ENCODE data around the gene EPHB3.
A peak's percentile ranks its signal among the peaks of the same experiment; 100 is the strongest.

The EPHB3 gene

GRCh38 chr3:184541886-184542562 is 19.6 kb upstream of the EPHB3 start:
- H3K4me3 ChIP-seq (ENCODE audit: low read depth, low read length), result no peak overlapping the region
- TF ChIP-seq MAX (IDR thresholded peaks at IDR 0.05; ENCODE audit: low read depth, low read length) (no peak), CTCF (IDR thresholded peaks at IDR 0.05; ENCODE audit: low read depth, low read length) (no peak), POLR2A (IDR thresholded peaks at IDR 0.05; ENCODE audit: extremely low read depth, insufficient read length) (no peak), MYC (IDR thresholded peaks at IDR 0.05; ENCODE audit: low read depth, low read length) (no peak)
- no peak for DNase-seq (ENCODE audit: low read depth)

DNA sequence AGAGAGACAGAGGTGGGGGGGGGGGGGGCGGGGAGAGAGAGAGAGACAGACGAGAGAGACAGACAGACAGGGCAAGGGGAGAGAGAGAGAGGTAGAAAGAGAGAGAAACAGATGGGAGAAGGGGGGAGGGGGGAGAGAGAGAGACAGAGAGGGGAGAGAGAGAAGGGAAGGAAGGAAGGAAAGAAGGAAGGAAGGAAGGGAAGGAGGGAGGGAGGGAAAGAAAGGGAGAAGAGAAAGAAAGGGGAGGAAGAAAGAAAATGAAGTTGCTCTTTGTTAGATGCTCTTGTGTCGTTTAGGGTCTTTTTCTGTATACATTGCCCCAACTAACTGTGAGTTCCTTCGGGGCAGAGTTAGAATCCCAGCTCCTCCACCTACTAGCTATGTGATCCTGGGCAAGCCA is 19.0 kb upstream of the EPHB3 start:
- no peak for DNase-seq (ENCODE audit: low read depth)

DNA sequence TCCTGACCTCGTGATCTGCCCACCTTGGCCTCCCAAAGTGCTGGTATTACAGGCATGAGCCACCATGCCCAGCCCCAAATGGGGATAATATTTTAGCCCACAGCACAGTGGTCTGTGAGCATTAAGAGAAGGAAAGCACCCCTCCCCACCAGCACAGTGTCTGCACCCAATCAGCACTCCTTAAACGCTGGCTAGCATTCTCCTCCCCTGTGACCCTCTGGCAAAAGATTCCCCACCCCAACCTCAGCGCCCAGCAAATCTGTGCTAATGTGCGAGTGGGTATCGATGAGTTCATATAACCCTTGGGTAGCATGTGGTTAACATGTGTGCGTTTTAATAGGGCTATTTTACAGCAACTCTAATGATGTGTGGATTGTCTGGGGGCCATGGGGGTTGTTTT is 18.3 kb upstream of the EPHB3 start:
- TF ChIP-seq MAX (IDR thresholded peaks at IDR 0.05; ENCODE audit: low read depth, low read length) (no peak), MYC (IDR thresholded peaks at IDR 0.05; ENCODE audit: low read depth, low read length) (no peak), CTCF (IDR thresholded peaks at IDR 0.05; ENCODE audit: low read depth, low read length) (no peak), POLR2A (IDR thresholded peaks at IDR 0.05; ENCODE audit: extremely low read depth, insufficient read length) (no peak)

More for the DNA sequence above, 19.0 kb upstream of the EPHB3 start:
- TF ChIP-seq MYC (IDR thresholded peaks at IDR 0.05; ENCODE audit: low read depth, low read length) (no peak), CTCF (IDR thresholded peaks at IDR 0.05; ENCODE audit: low read depth, low read length) (no peak), POLR2A (IDR thresholded peaks at IDR 0.05; ENCODE audit: extremely low read depth, insufficient read length) (no peak), MAX (IDR thresholded peaks at IDR 0.05; ENCODE audit: low read depth, low read length) (no peak)
- H3K4me3 ChIP-seq (ENCODE audit: low read depth, low read length), result no peak overlapping the region

GRCh38 chr3:184543843-184544512 is 17.6 kb upstream of the EPHB3 start:
- TF ChIP-seq MAX (IDR thresholded peaks at IDR 0.05; ENCODE audit: low read depth, low read length), result no peak
- TF ChIP-seq CTCF (IDR thresholded peaks at IDR 0.05; ENCODE audit: low read depth, low read length), result peak; percentile 73
- 0 out of 2 replicates have a peak, but pooled peaks have one; percentile 17 for TF ChIP-seq MYC (IDR thresholded peaks at IDR 0.05; ENCODE audit: low read depth, low read length)
- no peak overlapping the region for H3K4me3 ChIP-seq (ENCODE audit: low read depth, low read length)
- DNase-seq (ENCODE audit: low read depth), result peak; percentile 83

More for the DNA sequence above, 18.3 kb upstream of the EPHB3 start:
- H3K4me3 ChIP-seq (ENCODE audit: low read depth, low read length), result no peak overlapping the region
- DNase-seq (ENCODE audit: low read depth), result no peak

DNA sequence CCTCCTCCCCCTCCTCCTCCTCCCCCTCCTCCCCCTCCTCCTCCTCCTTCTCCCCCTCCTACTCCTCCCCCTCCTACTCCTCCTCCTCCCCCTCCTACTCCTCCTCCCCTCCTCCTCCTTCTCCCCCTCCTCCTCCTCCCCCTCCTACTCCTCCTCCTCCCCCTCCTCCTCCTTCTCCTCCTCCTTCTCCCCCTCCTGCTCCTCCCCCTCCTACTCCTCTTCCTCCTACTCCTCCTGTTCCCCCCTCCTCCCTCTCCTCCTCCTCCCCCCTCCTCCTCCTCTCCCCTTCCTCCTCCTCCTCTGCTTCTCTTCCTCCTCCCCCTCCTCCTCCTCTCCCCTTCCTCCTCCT is 17.1 kb upstream of the EPHB3 start:
- no peak for DNase-seq (ENCODE audit: low read depth)
- TF ChIP-seq MAX (IDR thresholded peaks at IDR 0.05; ENCODE audit: low read depth, low read length) (no peak), CTCF (IDR thresholded peaks at IDR 0.05; ENCODE audit: low read depth, low read length) (no peak), POLR2A (IDR thresholded peaks at IDR 0.05; ENCODE audit: extremely low read depth, insufficient read length) (no peak), MYC (IDR thresholded peaks at IDR 0.05; ENCODE audit: low read depth, low read length) (no peak)
- no peak overlapping the region for H3K4me3 ChIP-seq (ENCODE audit: low read depth, low read length)

Data from NB4 (cell line).